K562 (cell line): ENCODE data around the gene MTSS2. TPM values are rescaled to one million over a fixed set of nuclear protein-coding genes. Genes with fewer than 3 reads are reported as not detected.

ENCODE experiments used
- CHCHD3 ChIP-seq: fragments of 250-450 bp; sonication (Bioruptor Pico); IDR thresholded peaks from 2 replicates; pipeline ENCODE4 v2.1.2; 2022; ENCODE audit warnings: mild to moderate bottlenecking
- FOXK2 ChIP-seq, 2 experiments: fragments of 450-650 bp; IDR thresholded peaks in 1 of 2; conservative IDR thresholded peaks in 1 of 2; 2 replicates each; pipeline ENCODE4 v1.6.1; 2016; ENCODE audit warnings: low read depth in 2 of 2, mild to moderate bottlenecking in 1 of 2
- HDAC2 ChIP-seq: fragments of 450-650 bp; IDR thresholded peaks from 2 replicates; pipeline ENCODE4 v1.6.1; 2016; ENCODE audit warnings: mild to moderate bottlenecking
- RB1 ChIP-seq: fragments of 450-650 bp; IDR thresholded peaks from 2 replicates; pipeline ENCODE4 v1.6.1; 2017; ENCODE audit warnings: low read depth, mild to moderate bottlenecking
- SP1 ChIP-seq: sonication (generic); formaldehyde crosslinking; IDR thresholded peaks from 2 replicates; pipeline ENCODE4 v1.8.1; 2022; ENCODE audit warnings: mild to moderate bottlenecking, missing genetic modification reagents
- XRCC4 ChIP-seq: IDR thresholded peaks from one replicate; pipeline ENCODE4 v1.6.1; 2011; ENCODE audit not compliant: insufficient read depth, insufficient read length; ENCODE audit errors: extremely low read depth
- ZBTB7A ChIP-seq: IDR thresholded peaks from 2 replicates; pipeline ENCODE4 v1.6.1; 2011; ENCODE audit warnings: low read depth, mild to moderate bottlenecking, low read length, moderate library complexity, borderline replicate concordance; ENCODE audit not compliant: control insufficient read depth
- polyA plus RNA-seq, 8 experiments: library from polyadenylated mRNA; depleted of rRNA in 4 of 8; stranded (reverse) in 5 of 8; unstranded in 3 of 8; fragments of >200 nt; fragmentation: Nextera tagmentation in 2 of 8; fragmentation: Illumina TruSeq in 1 of 8; extraction: Ambion mirVana in 2 of 8; extraction: Trizol in 1 of 8; gene quantifications; 2 replicates each; pipeline versions ENCODE4 v1.2.1 to v1.2.3, GENCODE V29; 2011 to 2014; ENCODE audit warnings: inconsistent platforms in 1 of 8, missing spikeins in 1 of 8
- total RNA-seq, 7 experiments: library from RNA; depleted of rRNA in 6 of 7; stranded (reverse); fragments of >200 nt in 6 of 7; fragmentation: Illumina TruSeq in 2 of 7; extraction: Trizol in 2 of 7; gene quantifications; 2 replicates each; pipeline versions ENCODE4 v1.2.1 to v1.2.3, GENCODE V29; 2011 to 2021; ENCODE audit warnings: low replicate concordance in 1 of 7
- TF ChIP-seq, protein P1 (sequence below), 2 experiments: fragments of 450-650 bp; formaldehyde crosslinking in 1 of 2; IDR thresholded peaks; 2 replicates each; pipeline versions ENCODE4 v1.4.0 to v1.6.1; 2014 to 2020; ENCODE audit warnings: mild to moderate bottlenecking in 2 of 2, borderline replicate concordance in 1 of 2, low read depth in 1 of 2
- TF ChIP-seq, protein P2 (sequence below), 2 experiments: IDR thresholded peaks; 2 replicates each; pipeline ENCODE4 v1.6.1; 2012; ENCODE audit warnings: improper control_type of control experiment in 2 of 2, low read depth in 2 of 2, low read length in 2 of 2, borderline replicate concordance in 1 of 2

Gene MTSS2
- total and polyA plus RNA-seq, 9 of the 15 experiments (the other 6 are each of a cell fraction or from before 2014, with no cell fraction given): 0.11 to 60.3 (median 16.9) TPM

DNA sequence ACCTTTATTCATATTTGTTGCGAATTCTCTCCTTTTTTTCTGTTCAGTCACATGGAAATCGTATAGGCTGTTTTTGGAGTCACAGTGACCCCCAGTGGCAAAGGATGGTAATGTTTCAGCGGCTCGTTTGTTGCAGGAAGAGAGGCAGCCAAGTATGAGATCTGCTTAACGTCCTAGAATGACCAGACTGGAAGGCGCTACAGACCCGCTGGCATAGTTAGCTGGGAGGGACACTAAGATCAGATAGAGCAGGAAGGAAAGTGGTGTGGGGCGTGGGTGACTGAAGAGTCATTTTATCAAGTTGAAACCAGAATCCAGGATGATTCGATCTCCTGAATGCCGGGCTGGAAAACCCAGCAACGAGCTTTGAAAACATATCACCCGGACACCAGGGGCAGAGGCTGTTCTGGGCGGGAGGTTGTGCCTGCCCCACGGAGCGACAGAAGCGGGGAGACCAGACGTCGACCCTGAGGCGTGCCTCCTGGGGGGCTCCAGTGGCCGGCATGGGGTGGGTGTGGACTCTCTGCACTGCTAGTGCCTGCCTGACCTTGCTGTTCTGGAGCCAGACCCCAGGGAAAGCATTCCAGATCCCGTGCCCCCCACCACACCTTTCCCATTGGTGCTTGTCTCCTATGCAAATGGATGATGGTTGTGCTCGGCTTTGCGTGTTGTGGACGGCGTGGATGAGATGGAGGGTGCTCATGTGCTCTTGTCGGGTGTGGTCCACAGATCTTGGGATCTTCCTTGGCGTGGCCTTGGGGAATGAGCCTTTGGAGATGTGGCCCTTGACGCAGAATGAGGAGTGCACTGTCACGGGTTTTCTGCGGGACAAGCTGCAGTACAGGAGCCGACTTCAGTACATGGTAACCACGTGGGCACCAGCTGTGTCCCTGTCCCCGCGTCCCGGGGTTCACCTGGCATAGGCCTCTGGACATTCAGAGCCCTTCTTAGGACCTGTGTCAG lies 31.8 kb downstream of the MTSS2 start (continued):
- TF ChIP-seq HDAC2 (0 out of 2 replicates have a peak, but pooled peaks have one; percentile 27), RB1 (0 out of 2 replicates have a peak, but pooled peaks have one; percentile 6), CHCHD3 (no peak), FOXK2 (conservative IDR thresholded peaks at IDR 0.05 in 1 of 2, IDR thresholded peaks at IDR 0.05 in 1 of 2; ENCODE audit: low read depth in 2 of 2) (peak; percentile 71 to 78), XRCC4 (no peak), SP1 (peak; percentile 60; the same call in 1 of the 2 replicates), ZBTB7A (peak; percentile 47; the same call in 1 of the 2 replicates)
- TF ChIP-seq, protein P1, sequence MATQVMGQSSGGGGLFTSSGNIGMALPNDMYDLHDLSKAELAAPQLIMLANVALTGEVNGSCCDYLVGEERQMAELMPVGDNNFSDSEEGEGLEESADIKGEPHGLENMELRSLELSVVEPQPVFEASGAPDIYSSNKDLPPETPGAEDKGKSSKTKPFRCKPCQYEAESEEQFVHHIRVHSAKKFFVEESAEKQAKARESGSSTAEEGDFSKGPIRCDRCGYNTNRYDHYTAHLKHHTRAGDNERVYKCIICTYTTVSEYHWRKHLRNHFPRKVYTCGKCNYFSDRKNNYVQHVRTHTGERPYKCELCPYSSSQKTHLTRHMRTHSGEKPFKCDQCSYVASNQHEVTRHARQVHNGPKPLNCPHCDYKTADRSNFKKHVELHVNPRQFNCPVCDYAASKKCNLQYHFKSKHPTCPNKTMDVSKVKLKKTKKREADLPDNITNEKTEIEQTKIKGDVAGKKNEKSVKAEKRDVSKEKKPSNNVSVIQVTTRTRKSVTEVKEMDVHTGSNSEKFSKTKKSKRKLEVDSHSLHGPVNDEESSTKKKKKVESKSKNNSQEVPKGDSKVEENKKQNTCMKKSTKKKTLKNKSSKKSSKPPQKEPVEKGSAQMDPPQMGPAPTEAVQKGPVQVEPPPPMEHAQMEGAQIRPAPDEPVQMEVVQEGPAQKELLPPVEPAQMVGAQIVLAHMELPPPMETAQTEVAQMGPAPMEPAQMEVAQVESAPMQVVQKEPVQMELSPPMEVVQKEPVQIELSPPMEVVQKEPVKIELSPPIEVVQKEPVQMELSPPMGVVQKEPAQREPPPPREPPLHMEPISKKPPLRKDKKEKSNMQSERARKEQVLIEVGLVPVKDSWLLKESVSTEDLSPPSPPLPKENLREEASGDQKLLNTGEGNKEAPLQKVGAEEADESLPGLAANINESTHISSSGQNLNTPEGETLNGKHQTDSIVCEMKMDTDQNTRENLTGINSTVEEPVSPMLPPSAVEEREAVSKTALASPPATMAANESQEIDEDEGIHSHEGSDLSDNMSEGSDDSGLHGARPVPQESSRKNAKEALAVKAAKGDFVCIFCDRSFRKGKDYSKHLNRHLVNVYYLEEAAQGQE (IDR thresholded peaks at IDR 0.05; ENCODE audit: borderline replicate concordance): peak; percentile 84
- TF ChIP-seq, protein P1 (CRISPR knock-in tag; IDR thresholded peaks at IDR 0.05; ENCODE audit: low read depth): no peak
- TF ChIP-seq, protein P2, sequence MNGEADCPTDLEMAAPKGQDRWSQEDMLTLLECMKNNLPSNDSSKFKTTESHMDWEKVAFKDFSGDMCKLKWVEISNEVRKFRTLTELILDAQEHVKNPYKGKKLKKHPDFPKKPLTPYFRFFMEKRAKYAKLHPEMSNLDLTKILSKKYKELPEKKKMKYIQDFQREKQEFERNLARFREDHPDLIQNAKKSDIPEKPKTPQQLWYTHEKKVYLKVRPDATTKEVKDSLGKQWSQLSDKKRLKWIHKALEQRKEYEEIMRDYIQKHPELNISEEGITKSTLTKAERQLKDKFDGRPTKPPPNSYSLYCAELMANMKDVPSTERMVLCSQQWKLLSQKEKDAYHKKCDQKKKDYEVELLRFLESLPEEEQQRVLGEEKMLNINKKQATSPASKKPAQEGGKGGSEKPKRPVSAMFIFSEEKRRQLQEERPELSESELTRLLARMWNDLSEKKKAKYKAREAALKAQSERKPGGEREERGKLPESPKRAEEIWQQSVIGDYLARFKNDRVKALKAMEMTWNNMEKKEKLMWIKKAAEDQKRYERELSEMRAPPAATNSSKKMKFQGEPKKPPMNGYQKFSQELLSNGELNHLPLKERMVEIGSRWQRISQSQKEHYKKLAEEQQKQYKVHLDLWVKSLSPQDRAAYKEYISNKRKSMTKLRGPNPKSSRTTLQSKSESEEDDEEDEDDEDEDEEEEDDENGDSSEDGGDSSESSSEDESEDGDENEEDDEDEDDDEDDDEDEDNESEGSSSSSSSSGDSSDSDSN (IDR thresholded peaks at IDR 0.05; ENCODE audit: borderline replicate concordance in 1 of 2, low read depth in 2 of 2, low read length in 2 of 2): 0 out of 4 replicates have a peak, but pooled peaks of 1 of the 2 experiments have one; percentile 34
- TF ChIP-seq, all 486 proteins: peak for 75
